ENCODE results near the gene FBXO41. TPM values are rescaled to one million over a fixed set of nuclear protein-coding genes. Genes with fewer than 3 reads are reported as not detected.
A peak's percentile ranks its signal among the peaks of the same experiment; 100 is the strongest.

The FBXO41 gene, protein sequence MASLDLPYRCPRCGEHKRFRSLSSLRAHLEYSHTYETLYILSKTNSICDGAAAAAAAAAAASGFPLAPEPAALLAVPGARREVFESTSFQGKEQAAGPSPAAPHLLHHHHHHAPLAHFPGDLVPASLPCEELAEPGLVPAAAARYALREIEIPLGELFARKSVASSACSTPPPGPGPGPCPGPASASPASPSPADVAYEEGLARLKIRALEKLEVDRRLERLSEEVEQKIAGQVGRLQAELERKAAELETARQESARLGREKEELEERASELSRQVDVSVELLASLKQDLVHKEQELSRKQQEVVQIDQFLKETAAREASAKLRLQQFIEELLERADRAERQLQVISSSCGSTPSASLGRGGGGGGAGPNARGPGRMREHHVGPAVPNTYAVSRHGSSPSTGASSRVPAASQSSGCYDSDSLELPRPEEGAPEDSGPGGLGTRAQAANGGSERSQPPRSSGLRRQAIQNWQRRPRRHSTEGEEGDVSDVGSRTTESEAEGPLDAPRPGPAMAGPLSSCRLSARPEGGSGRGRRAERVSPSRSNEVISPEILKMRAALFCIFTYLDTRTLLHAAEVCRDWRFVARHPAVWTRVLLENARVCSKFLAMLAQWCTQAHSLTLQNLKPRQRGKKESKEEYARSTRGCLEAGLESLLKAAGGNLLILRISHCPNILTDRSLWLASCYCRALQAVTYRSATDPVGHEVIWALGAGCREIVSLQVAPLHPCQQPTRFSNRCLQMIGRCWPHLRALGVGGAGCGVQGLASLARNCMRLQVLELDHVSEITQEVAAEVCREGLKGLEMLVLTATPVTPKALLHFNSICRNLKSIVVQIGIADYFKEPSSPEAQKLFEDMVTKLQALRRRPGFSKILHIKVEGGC
- 2.9 TPM for total RNA-seq
- long read RNA-seq, partial matches to known transcripts, result 1 of 6 reads
- long read RNA-seq, other reads (novel, unspliced or antisense), result 5 of 6 reads

DNA sequence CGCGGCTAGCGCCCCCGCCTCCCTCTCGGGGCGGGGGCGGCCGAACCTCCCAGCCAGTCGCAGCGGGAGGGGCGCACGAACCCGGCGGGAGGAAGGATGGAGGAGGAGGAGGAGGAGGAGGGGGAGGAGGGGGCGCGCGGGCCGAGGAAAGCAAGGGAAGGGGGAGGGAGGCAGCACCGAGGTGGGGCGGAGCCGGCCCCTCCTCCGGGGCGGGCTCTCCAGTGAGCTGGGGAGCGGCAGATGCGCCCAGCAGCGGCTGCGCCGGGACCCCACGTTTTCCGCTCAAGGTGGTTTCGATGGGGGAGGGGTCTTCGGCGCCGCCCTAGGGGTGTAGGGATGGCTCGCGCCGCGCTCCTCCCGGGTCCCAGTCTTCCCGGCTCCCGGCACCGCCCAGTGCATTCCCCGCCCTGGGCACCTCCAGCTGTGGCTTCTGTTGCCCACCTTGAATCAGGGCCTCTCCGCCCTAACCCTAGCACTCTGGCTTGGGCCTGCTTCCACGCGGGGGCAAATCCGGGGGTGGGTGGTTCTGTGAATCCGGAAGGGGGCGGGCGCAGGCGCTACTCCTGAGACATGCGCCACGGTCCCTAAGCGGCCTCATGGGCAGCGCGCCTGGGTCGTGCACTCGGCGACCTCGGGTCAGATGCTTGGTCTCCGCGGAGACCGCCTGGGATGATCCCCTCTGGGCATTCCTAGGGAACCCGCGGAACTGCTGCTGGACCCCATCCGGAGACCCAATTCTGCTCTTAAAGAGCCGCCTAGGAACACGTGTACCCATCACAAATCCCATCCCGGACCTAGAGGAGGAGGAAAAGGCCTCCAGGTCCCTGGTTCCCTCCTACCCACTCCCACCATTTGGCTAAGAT lies at the start of gene FBXO41:
TSS of gene FBXO41 (minus strand) at position 183 of the 863 bp plus-strand sequence. CDS start 14,848 bp downstream, outside the sequence.
- intact Hi-C loops (cut with DNase I), result no loop called here
- ATAC-seq (peak; percentile 80 to 84), DNase-seq (peak; percentile 70)
- H3K9me3 ChIP-seq, result no peaks in the 10 kb centered on the region
- H3K27me3 ChIP-seq (ENCODE audit: low read depth), result peaks cover 44% of the 10 kb centered on the region
- TF ChIP-seq, protein P1, sequence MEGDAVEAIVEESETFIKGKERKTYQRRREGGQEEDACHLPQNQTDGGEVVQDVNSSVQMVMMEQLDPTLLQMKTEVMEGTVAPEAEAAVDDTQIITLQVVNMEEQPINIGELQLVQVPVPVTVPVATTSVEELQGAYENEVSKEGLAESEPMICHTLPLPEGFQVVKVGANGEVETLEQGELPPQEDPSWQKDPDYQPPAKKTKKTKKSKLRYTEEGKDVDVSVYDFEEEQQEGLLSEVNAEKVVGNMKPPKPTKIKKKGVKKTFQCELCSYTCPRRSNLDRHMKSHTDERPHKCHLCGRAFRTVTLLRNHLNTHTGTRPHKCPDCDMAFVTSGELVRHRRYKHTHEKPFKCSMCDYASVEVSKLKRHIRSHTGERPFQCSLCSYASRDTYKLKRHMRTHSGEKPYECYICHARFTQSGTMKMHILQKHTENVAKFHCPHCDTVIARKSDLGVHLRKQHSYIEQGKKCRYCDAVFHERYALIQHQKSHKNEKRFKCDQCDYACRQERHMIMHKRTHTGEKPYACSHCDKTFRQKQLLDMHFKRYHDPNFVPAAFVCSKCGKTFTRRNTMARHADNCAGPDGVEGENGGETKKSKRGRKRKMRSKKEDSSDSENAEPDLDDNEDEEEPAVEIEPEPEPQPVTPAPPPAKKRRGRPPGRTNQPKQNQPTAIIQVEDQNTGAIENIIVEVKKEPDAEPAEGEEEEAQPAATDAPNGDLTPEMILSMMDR (IDR thresholded peaks at IDR 0.05), result no peak
- H3K36me3 ChIP-seq, result no peaks in the 10 kb centered on the region
- H3K4me1 ChIP-seq, result peaks cover 8% of the 10 kb centered on the region
- H3K27ac ChIP-seq, result peak within 1 kb of the TSS; percentile 34
- peak within 1 kb of the TSS; percentile 69 for H3K4me3 ChIP-seq

DNA sequence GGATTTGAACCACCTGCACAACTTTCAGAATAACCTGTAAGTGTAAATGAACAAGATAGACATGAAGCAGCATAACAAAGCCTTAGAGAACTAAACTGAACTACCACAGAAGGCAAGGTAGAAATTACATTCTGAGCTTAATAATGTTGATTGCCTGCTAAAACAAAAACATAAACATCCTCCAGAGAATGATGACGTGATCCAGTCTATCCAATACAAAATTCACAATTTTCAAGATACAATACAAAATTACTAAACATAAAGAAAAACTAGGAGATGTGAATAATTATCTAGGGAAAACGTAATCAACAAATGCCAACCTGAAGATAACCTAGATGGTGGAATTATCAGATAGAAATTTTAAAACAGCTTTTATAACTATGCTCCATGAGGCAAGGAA lies 49.8 kb upstream of the FBXO41 start:
- intact Hi-C loops (cut with DNase I), result no loop called here
- no peak overlapping the region for H3K27ac ChIP-seq
- DNase-seq (no peak), ATAC-seq (no peak)
- no peak overlapping the region for H3K4me3 ChIP-seq
- H3K9me3 ChIP-seq, result peaks cover 8% of the 10 kb centered on the region
- H3K4me1 ChIP-seq, result no peaks in the 10 kb centered on the region
- H3K27me3 ChIP-seq (ENCODE audit: low read depth), result no peaks in the 10 kb centered on the region
- TF ChIP-seq, protein P1 (IDR thresholded peaks at IDR 0.05), result no peak
- H3K36me3 ChIP-seq, result no peaks in the 10 kb centered on the region

DNA sequence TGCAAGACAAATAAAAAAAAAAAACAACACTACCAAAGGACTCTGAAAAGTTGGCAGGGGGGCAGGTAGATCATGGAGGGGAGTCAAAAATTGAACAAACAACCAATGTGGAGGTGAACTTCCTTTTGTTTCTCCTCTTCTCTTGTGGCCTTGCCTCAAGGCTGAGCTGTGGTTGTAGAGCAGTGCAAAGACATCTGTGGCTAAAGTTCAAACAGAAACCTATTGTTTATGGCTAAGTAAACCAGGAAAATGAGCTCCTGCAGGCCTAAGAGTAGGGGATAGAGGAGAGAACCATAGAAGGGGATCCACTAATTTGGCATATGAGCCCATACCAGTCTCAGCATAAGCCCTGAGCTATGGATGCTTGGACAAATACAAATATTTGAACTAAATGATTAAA lies 49.3 kb upstream of the FBXO41 start:
- peaks cover 8% of the 10 kb centered on the region for H3K9me3 ChIP-seq
- no peaks in the 10 kb centered on the region for H3K4me1 ChIP-seq
- ATAC-seq (no peak), DNase-seq (no peak)
- H3K27me3 ChIP-seq (ENCODE audit: low read depth), result no peaks in the 10 kb centered on the region
- no peak overlapping the region for H3K4me3 ChIP-seq
- H3K36me3 ChIP-seq, result no peaks in the 10 kb centered on the region
- intact Hi-C loops (cut with DNase I), result no loop called here
- TF ChIP-seq, protein P1 (IDR thresholded peaks at IDR 0.05), result no peak
- H3K27ac ChIP-seq, result no peak overlapping the region

DNA sequence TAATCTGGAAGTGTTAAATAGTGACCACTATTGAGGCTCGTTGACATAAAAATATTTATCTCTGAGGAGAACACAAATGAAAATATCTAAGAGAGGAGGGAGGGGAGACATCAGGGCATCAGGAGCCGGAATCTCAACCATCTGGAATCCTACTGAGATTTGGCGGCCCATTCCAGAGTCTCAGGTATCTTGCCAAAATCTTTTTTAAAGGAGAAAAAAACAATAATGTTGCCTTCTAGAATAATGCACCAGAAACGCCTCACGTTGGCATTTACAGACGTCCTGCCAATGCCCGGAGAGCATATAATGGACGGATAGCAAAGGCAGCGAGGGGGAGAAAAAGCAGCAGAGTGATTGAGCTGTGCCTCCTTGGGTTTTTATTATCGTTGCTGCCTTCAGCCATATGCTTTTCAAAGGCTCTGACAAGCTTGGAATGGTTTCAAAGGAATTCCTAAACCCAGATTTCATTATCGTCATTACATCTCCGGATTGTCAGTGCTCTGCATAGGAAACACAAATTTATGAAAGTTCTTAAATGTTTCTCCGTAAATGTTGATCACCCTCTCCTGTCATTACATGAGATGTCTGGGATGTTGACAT lies 39.9 kb upstream of the FBXO41 start:
- intact Hi-C loops (cut with DNase I), result no loop called here
- DNase-seq (no peak), ATAC-seq (no peak)
- TF ChIP-seq, protein P1 (IDR thresholded peaks at IDR 0.05), result no peak
- peaks cover 6% of the 10 kb centered on the region for H3K27me3 ChIP-seq (ENCODE audit: low read depth)
- H3K27ac ChIP-seq, result no peak overlapping the region
- H3K4me1 ChIP-seq, result no peaks in the 10 kb centered on the region
- no peaks in the 10 kb centered on the region for H3K36me3 ChIP-seq
- H3K4me3 ChIP-seq, result no peak overlapping the region
- H3K9me3 ChIP-seq, result no peaks in the 10 kb centered on the region

All from lower lobe of right lung (tissue), 2 donors.